Esophagus (tissue), 2 donors: Measurements from ENCODE around the gene TUBB3. TPM values are rescaled to one million over a fixed set of nuclear protein-coding genes. Genes with fewer than 3 reads are reported as not detected.

ENCODE experiments used
- H3K27ac ChIP-seq, 2 donors: one replicate each; pipeline ENCODE4 v1.5.1; 2013; ENCODE audit warnings: low read depth in 2 of 2, mild to moderate bottlenecking in 2 of 2, inconsistent platforms in 1 of 2, low read length in 1 of 2, moderate library complexity in 1 of 2
- H3K27me3 ChIP-seq, 2 donors: one replicate each; pipeline ENCODE4 v1.6.1; 2013; ENCODE audit warnings: low read length in 2 of 2, control low read depth in 1 of 2, mild to moderate bottlenecking in 1 of 2; ENCODE audit not compliant: insufficient read depth in 2 of 2, control insufficient read depth in 1 of 2
- H3K36me3 ChIP-seq, 2 donors: one replicate each; pipeline ENCODE4 v1.6.1; 2013; ENCODE audit warnings: low read length in 1 of 2; ENCODE audit not compliant: control insufficient read depth in 2 of 2, insufficient read depth in 2 of 2
- H3K4me1 ChIP-seq, 2 donors: one replicate each; pipeline ENCODE4 v1.6.1; 2013; ENCODE audit warnings: low read length in 1 of 2; ENCODE audit not compliant: control insufficient read depth in 2 of 2, insufficient read depth in 2 of 2
- H3K4me3 ChIP-seq, 2 donors: one replicate each; pipeline ENCODE4 v1.5.1; 2013; ENCODE audit warnings: low read length in 2 of 2, mild to moderate bottlenecking in 2 of 2, low read depth in 1 of 2, moderate library complexity in 1 of 2
- H3K9me3 ChIP-seq, 2 donors: one replicate each; pipeline ENCODE4 v1.6.1; 2013; ENCODE audit warnings: mild to moderate bottlenecking in 2 of 2, low read depth in 1 of 2, low read length in 1 of 2, moderate library complexity in 1 of 2; ENCODE audit not compliant: control insufficient read depth in 2 of 2, insufficient read depth in 1 of 2
- WGBS, 2 donors: extraction: QIAGEN DNeasy Blood & Tissue Kit; methylation state at CpG; one replicate each; pipeline ENCODE4 v1.1.7; 2013; 5-methylcytosine and 5-hydroxymethylcytosine counted together
- polyA plus RNA-seq, 2 donors: library from polyadenylated mRNA; stranded (reverse); fragments of 200-250 nt; gene quantifications; one replicate each; pipeline ENCODE4 v1.2.3, GENCODE V29; 2013
- donor health status: healthy with polysubstance abuse.
- donor health status: Bipolar disorder and iron deficiency.

Gene TUBB3
- polyA plus RNA-seq, 2 donors, result 0.16 to 1.5 TPM

GRCh38 chr16:89952551-89952950 lies 29.4 kb downstream of the TUBB3 start:
- WGBS, 2 donors, result 83 to 84% methylated on average over 6 of the region's 6 CpGs
- Histone ChIP-seq H3K9me3 (no peaks in the 10 kb centered on the region), H3K4me1 (peaks cover 5 to 20% of the 10 kb centered on the region in 2 donors)

GRCh38 chr16:89953671-89954406 lies 30.7 kb downstream of the TUBB3 start:
- 89% methylated on average over 11 of the region's 11 CpGs for WGBS, 2 donors
- H3K4me1 ChIP-seq, result peaks cover 5 to 15% of the 10 kb centered on the region in 2 donors
- H3K27me3 ChIP-seq, result no peaks in the 10 kb centered on the region
- H3K27ac ChIP-seq, result no peak overlapping the region
- H3K4me3 ChIP-seq, result no peak overlapping the region
- peaks cover 0 to 17% of the 10 kb centered on the region in 2 donors for H3K36me3 ChIP-seq
- no peaks in the 10 kb centered on the region for H3K9me3 ChIP-seq

More at GRCh38 chr16:89952551-89952950, 29.4 kb downstream of the TUBB3 start:
- peak overlapping the region in 1 of 2 donors; percentile 22 for H3K27ac ChIP-seq
- H3K27me3 ChIP-seq, result no peaks in the 10 kb centered on the region
- peaks cover 0 to 7% of the 10 kb centered on the region in 2 donors for H3K36me3 ChIP-seq
- H3K4me3 ChIP-seq, result no peak overlapping the region

- Histone ChIP-seq H3K4me3 (no peak overlapping the region), H3K4me1 (peaks cover 3 to 12% of the 10 kb centered on the region in 2 donors), H3K9me3 (no peaks in the 10 kb centered on the region), H3K27me3 (no peaks in the 10 kb centered on the region), H3K27ac (no peak overlapping the region), H3K36me3 (peaks cover 0 to 19% of the 10 kb centered on the region in 2 donors)
- WGBS, 2 donors, result 90 to 92% methylated on average over 15 of the region's 15 CpGs
Measured at GRCh38 chr16:89954462-89954861, 31.3 kb downstream of the TUBB3 start.

GRCh38 chr16:89955001-89955685 lies 32.0 kb downstream of the TUBB3 start:
- H3K27me3 ChIP-seq, result no peaks in the 10 kb centered on the region
- peaks cover 0 to 22% of the 10 kb centered on the region in 2 donors for H3K36me3 ChIP-seq
- no peak overlapping the region for H3K27ac ChIP-seq
- peaks cover 0 to 6% of the 10 kb centered on the region in 2 donors for H3K4me1 ChIP-seq
- no peak overlapping the region for H3K4me3 ChIP-seq
- H3K9me3 ChIP-seq, result no peaks in the 10 kb centered on the region
- 89% methylated on average over 15 of the region's 15 CpGs for WGBS, 2 donors

- Histone ChIP-seq H3K9me3 (no peaks in the 10 kb centered on the region), H3K36me3 (peaks cover 0 to 34% of the 10 kb centered on the region in 2 donors), H3K4me3 (no peak overlapping the region)
Measured at GRCh38 chr16:89956505-89957215, 33.5 kb downstream of the TUBB3 start.

GRCh38 chr16:89957216-89957785 lies 34.2 kb downstream of the TUBB3 start:
- peaks cover 0 to 3% of the 10 kb centered on the region in 2 donors for H3K4me1 ChIP-seq
- H3K36me3 ChIP-seq, result peaks cover 0 to 37% of the 10 kb centered on the region in 2 donors
- H3K27me3 ChIP-seq, result no peaks in the 10 kb centered on the region
- no peaks in the 10 kb centered on the region for H3K9me3 ChIP-seq
- H3K27ac ChIP-seq, result no peak overlapping the region
- no peak overlapping the region for H3K4me3 ChIP-seq
- WGBS, 2 donors, result 88 to 96% methylated on average over 22 to 23 of the region's 23 CpGs

More at GRCh38 chr16:89956505-89957215, 33.5 kb downstream of the TUBB3 start:
- 91 to 94% methylated on average over 15 of the region's 15 CpGs for WGBS, 2 donors
- H3K27me3 ChIP-seq, result no peaks in the 10 kb centered on the region
- H3K4me1 ChIP-seq, result peaks cover 0 to 6% of the 10 kb centered on the region in 2 donors
- no peak overlapping the region for H3K27ac ChIP-seq

GRCh38 chr16:89958068-89958467 lies 34.9 kb downstream of the TUBB3 start:
- H3K4me1 ChIP-seq, result peaks cover 0 to 3% of the 10 kb centered on the region in 2 donors
- 91 to 94% methylated on average over 7 of the region's 7 CpGs for WGBS, 2 donors
- H3K36me3 ChIP-seq, result peaks cover 0 to 40% of the 10 kb centered on the region in 2 donors
- H3K27me3 ChIP-seq, result no peaks in the 10 kb centered on the region
- no peak overlapping the region for H3K4me3 ChIP-seq
- H3K9me3 ChIP-seq, result no peaks in the 10 kb centered on the region
- H3K27ac ChIP-seq, result no peak overlapping the region

GRCh38 chr16:89958596-89958995 lies 35.5 kb downstream of the TUBB3 start:
- Histone ChIP-seq H3K27ac (no peak overlapping the region), H3K9me3 (no peaks in the 10 kb centered on the region), H3K4me3 (no peak overlapping the region), H3K4me1 (no peaks in the 10 kb centered on the region), H3K36me3 (peaks cover 0 to 44% of the 10 kb centered on the region in 2 donors), H3K27me3 (no peaks in the 10 kb centered on the region)
- 97% methylated on average over 10 of the region's 10 CpGs for WGBS, 2 donors

- Histone ChIP-seq H3K4me1 (no peaks in the 10 kb centered on the region), H3K27me3 (no peaks in the 10 kb centered on the region), H3K27ac (no peak overlapping the region), H3K36me3 (peaks cover 0 to 51% of the 10 kb centered on the region in 2 donors), H3K9me3 (no peaks in the 10 kb centered on the region), H3K4me3 (no peak overlapping the region)
- 81 to 89% methylated on average over 13 of the region's 13 CpGs for WGBS, 2 donors
Measured at GRCh38 chr16:89960966-89961365, 37.8 kb downstream of the TUBB3 start.
